GM19351 (cell line): ENCODE measurements around the gene GRIK4.

Experiments
- ATAC-seq: cut with Tn5 transposase; IDR thresholded peaks from one replicate; pipeline ENCODE4 v1.9.1; 2021; ENCODE audit warnings: mild to moderate bottlenecking, moderate library complexity; ENCODE audit not compliant: unreplicated experiment

GRIK4 gene

DNA sequence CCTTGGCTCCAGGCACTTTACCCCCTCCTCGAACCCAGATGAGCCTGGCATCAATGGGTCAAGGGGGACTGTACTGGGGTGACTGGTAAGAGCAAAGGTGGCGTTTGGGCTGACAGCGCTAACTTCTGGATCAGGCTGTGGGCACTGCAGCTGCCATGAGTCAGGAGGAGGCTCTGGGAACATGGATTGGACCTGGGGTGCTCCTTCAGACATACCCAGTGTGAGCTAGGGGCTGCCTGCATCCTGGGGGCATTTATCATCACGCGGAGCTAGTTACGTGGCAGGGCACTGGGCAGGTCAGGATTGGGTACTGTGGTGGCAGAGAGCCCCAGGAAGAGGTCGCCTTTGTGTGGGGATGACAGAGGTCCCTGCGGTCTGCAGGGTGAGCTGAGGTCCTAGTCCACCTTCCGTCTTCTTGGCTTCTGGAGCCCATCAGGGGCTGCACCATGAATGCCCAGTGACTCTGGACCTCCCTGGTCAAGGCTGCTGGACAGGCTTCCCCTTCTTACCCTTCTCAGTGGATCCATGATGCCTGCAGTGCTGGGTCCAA, 13.1 kb downstream of the GRIK4 start:
- ATAC-seq: no peak

DNA sequence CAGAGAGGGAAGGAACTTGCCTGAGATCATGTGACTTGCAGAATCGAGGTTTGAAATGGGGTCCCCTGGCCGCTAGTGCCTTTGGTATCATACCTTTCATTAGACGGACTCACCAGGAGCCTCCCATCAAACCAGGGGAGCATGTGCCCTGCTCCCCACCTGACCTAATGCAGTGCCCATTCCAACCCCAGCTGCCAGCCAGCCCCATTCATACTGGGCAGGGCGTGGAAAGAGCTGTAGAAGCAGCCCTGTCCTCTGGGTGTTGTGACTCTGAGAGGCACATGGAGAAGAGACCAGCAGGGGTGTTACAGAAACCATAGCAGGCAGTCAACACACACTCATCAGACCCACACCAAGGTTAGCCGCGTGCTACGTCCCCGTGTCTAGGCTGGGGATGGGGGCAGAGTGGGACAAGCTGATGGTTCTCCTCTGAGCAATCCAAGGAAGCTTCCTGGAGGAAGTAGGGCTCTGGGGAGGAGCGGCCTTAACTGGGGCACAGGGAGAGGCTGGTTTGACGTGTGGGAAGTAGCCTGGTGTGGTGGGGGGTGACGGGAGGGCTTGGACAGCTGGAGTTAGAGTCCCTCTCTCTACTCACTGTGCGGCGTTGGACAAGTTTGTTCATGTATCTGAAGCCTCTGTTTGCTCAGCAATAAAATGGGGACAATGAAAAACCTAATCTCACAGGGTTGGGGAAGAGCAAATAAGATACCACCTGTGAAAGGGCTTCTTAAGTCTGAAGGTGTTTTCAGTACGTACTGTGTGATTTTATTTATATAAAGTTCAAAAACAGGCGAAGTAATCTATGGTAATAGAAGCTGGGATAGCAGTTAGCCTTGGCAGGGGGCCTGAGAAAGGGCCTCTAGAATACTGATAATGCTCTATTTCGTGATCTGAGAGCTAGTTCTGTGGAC, 14.0 kb downstream of the GRIK4 start:
- no peak for ATAC-seq

DNA sequence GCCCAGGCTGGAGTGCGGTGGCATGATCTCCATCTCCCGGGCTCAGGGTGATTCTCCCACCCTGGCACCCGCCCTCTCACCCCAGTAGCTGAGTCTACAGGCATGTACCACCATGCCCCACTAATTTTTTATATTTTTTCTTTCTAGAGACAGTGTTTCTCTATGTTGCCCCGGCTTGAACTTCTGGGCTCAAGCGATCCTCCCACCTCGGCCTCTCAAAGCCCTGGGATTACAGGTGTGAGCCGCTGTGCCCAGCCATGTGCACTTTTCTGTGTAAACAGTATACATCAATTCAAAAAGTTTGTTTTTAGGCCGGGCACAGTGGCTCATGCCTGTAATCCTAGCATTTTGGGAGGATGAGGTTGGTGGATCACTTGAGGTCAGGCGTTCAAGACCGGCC, 14.7 kb downstream of the GRIK4 start:
- ATAC-seq: no peak

DNA sequence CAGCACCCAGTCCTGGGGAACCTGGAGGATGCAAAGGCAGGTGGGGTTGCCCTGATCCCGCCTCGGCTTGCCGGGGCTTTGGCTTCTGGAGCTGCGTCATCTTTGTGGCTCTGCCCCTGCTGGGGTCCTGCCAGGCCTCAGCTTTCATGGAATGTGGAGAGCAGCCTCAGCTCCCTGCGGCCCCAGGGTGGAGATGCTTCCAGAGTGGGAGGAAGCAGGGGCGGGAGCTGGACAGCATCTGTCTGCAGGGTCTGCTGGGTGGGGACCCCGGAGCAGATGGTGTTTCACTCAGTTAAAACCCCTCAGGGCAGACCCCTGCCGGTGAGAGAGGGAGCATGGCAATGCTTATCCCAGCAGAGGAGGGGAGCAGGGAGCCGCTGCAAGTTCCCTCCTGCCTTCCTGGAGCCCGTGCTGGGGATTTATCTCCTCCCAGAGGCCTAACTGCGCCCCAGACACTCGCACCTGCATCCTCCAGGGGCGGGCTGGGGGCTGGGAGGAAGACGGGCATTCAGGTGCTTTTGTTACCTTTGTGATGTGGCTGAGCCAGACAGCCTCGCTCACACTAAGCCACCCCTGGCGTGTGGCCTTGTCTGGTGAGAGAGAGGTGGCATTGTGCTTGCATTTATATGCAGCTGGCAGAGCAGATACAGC, 15.7 kb downstream of the GRIK4 start:
- ATAC-seq: no peak

DNA sequence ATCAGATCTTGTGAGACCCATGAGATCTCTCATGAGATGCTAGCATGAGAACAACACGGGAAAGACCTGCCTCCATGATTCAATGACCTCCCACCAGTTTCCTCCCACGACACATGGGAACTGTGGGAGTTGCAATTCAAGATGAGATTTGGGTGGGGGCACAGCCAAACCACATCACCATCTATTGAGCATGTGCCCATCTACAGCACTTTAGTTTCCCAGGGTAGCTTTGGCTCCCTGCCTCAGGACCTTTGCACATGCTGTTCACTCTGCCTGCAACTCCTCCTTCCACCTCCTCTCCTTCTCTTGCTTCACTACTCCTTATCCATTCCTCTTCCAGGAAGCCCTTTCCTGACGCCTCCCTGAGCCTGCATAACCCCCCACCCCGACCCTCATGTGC, 17.2 kb downstream of the GRIK4 start:
- no peak for ATAC-seq

DNA sequence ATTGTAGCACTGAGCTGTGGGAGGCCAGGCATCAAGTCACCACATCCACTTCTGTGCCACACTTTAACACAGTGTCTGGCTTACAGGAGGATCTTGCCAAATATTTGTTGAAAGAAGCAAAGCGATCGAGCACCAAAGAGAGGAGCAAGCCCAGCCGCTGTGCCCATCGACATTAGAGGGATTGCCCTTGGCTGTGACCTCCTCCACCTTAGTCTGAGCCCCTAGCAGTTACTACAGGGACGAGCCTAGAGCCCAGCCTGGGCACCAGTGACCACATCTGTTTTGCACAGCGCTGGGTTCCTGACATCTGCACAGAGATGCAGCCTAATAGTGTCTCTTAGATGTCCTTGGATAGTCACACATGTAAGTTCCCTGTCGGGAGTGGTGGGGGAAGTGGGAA, 17.7 kb downstream of the GRIK4 start:
- no peak for ATAC-seq

DNA sequence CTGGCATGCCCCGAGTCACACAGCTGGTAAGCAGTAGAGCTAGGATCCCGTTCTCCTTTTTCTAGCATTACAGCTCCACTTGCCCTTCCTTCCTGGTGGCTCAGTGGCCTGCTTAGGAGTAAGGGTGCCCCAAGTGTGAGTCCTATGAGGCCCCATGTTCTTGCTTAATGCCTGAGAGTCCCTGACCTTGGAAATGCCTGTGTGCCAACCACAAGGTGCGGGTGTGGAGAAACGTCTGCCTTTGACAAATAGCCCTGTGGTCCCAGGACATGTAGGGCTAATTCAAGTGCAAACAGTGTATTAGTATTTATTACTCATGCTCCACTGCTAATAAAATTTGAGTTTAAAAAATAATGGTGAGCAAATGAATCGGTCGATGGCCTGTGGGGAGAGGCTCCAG, 18.4 kb downstream of the GRIK4 start:
- ATAC-seq: no peak

DNA sequence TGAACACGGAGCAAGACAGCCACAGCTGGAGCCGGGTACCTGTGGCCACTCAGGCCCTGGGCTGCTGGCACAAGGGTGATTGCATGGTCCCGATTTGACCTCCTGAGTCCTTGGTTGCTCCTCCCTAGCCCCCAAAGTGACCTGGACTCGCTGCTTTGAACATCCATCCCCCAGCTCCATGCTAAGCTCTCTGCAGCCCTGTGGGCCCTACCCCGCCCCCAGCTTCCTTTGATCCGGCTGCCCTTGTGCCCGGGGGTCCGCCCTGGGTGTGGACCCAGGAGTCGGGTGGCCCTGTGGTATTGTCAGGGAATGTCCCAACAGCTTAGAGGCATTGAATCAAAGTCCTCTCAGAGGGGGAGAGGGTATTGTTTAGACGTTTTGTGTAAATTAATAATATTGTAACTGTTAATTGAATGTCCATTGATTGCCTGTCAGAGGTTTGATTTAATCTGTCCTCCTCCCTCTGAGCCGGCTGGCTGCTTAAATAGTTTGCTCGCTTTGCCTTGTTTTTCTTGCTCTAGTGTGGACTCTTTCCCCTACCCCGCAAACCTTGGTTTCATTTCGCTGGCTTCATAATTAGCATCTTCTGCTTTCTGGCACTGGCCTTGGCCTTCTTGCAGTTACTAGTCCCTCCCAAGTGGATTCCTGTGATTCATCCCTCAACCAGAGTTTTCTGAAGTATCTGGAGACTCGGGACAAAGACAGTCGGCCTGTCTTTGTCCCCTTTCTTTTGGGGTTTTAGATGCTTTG, 20.7 kb downstream of the GRIK4 start:
- ATAC-seq: no peak

DNA sequence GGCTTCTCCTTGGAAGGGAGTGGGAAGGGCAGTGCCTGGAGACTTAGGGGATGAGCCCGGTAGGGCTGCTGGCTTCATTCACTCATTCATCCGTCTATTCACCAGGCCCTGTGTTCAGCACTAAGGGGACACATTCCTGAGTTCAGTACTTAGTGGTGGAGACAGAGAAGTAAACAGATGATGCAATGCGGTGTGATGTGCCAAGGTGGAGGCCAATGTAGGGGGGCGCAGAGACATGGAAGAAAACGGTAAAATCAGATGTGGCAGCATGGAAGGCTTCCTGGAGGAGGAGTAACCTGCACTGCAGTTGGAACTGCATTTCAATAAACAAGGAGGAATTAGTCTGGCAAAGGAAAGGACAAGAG, 21.3 kb downstream of the GRIK4 start:
- ATAC-seq: no peak

DNA sequence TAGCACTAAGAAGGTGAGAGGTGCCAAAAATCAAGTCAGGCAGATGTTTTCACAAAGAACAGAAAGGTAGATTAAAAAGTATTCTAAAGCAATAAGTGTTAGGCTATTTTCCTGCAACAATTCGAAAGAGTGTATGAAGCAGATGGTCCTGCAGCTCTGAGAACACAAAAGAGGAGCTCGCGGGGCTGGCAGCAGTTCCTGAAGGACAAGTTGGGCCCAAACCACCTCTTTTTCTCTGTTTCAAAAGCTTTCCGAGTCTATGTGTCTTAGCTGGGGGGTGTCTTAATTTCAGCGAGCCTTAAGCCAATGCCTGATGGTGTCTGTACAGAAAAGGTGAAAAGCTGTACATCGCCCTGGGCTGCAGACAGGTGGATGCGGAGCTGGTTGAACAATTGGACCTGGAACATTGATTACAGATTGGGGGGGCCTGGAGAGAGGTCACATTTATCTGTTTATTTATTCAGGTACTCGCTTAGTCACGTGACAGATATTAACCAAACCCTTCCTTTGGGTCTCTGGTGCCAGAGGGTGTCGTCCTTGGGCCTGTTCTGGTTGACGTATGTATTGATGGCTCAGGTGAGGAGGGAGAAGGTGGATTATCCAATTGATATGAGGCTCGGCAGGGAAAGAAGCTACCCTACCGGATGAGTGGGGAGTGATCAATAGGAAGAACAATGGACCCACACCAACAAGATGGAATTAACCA, 24.7 kb downstream of the GRIK4 start:
- no peak for ATAC-seq

DNA sequence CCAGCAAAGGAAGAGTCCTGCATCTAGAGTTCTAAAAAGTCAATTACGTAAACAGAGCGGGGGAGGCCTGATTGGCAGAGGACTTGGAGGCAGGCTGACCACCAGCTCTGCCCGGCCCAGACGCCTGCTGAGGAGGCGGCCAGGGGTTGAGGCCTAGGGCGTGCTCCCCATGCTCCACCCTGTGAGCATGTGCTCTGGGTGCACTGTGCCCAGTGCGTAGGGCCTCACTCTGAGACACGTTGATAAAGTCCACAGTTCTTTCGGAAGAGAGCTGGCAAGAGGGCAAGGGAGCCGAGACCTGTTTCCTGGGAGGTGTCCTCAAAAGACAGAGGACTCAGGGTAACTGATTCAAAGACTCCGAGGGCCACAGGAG, 25.2 kb downstream of the GRIK4 start:
- no peak for ATAC-seq

DNA sequence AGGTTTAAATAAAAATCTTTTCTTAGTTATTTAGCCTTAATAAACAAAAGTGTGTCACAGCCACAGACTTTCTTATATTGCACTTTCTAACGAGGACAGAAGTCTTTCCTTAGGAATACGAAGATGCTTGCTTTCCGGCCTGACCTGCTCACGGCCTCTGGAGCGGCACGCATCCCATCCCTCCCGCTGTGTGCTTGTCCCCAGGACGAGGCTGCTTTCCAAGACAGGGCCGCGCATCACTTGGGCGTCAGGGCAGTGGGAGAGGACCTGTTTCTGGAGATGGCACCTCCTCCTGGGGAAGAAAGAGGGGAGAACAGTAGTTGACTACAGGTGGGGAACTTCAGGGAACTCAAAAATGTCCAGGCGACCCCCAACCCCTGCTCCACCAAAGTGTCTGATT, 26.4 kb downstream of the GRIK4 start:
- ATAC-seq: no peak

DNA sequence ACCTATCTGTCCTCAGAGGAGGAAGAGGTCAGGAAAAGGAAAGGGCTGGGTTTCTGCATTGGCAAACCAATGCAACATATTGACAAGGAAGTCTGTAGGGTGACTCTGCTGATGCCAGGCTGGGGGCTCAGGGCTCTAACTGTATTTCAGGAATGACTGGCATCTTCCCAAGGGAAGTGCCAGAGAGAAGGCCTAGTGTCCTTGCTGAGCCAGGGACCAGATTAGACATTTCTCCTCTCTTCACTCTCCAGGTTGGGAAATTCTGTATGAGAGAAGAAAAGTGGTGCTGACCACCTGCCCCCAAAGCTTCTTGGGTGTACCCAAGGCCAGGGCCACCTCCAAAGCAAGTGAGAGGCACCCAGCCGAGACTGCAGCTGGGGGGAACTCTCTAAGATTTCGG, 27.2 kb downstream of the GRIK4 start:
- ATAC-seq: no peak

DNA sequence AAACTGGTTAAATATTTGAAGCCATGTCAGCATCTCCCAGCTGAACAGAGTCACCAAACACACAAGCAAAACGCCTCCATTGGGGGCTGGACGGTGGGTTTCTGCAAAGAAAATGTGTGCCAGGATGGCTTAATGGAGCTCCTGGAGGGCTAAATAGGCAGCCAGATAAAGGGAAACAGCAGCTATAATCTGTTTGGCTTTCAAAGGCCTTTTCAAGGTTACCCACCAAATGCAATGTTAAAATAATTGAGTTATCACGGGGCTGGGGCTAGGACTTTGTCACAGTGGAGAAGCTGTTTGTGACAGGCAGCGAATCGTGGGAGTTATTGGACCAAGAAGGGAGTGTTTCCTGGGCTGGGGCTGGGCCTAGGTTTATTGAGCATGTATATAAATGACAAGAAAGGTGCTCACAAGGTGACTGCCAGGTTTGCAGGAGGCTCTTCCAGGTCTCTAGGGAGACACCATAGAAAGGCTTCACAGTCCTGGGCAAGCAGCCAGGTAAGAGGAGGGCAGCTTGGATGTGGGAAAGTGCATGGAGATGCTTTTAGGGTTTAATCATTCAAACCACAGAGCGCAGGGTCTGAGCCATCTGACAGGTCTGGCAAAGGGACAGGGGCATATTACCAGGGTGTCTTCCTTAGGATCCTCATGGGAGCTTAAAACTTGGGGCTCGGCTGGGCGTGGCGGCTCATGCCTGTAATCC, 28.3 kb downstream of the GRIK4 start:
- ATAC-seq: no peak

DNA sequence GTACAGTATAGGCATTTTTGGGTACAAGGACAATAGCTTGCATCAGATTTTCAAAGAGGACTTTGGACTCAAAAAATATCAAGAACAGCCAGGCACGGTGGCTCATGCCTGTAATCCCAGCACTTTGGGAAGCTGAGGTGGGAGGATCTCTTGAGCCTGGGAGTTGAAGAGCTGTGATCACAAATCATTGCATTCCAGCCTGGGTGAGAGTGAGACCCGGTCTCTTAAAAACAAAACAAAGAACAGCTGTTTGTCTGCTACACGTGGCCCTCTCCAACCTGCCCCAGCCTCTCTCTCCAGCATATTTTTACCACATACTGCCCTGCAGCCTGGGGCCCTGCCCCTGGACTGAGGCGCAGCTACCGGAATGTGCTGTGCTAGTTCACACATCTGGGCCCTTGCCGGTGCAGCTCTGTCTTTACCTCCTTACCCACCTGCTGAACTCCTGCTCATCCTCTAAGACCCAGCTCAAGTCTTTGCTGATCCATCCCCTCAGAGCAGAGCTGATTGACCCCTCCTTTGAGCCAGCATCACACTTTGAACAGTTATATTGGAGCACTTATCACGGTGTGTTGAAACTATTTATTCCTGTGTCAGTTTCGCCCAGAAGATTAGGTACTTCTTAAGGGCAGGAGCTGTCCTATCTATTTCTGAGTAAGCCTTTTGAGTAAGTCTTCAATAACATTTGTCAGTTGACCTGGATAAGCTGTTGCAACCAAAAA, 29.4 kb downstream of the GRIK4 start:
- ATAC-seq: no peak

DNA sequence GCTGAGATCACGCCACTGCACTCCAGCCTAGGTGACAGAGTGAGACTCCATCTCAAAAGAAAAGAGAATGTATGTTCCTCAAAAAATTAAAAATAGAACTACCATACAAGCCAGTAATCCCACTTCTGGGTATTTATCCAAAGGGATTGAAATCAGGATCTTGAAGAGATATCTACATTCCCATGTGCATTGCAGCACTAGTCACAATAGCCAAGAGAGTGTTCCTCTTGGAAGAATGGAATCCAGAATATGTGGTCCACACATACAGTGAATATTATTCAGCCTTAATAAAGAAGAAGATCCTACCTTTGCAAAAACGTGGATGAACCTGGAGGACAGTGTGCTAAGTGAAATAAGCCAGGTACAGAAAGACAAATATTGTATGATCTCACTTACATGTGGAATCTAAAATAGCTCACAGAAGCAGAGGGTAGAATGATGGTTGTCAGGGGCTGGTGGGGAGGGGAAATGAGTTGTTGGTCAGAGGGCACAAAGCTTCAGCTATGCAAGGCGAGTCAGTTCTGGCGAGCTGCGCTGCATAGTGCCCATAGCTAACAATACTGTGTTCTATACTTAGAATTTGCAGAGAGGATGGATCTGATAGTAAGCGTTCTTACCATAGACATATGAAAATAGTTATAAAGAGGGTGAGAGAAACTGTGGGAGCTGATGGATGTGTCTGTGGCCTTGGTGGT, 32.1 kb downstream of the GRIK4 start:
- no peak for ATAC-seq

DNA sequence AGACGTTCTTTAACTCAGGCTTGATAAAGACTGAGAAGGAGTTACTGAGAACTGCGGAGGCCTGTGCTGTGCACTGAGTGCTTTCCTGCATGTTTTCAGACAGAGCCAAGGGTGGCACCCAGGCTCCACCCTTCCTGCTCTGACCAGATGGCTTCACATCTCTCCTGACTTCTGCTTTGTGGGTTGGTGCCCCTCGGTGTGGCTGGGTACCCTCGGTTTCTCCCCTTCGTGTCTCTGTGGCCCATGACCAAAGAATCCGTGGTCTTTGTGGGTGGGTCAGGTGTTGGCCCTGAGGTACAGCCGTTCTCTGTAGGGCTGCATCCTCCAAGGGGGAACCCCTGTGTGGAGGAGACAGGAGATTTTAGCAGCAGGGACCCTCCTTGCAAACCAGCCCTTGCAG, 34.3 kb downstream of the GRIK4 start:
- no peak for ATAC-seq

DNA sequence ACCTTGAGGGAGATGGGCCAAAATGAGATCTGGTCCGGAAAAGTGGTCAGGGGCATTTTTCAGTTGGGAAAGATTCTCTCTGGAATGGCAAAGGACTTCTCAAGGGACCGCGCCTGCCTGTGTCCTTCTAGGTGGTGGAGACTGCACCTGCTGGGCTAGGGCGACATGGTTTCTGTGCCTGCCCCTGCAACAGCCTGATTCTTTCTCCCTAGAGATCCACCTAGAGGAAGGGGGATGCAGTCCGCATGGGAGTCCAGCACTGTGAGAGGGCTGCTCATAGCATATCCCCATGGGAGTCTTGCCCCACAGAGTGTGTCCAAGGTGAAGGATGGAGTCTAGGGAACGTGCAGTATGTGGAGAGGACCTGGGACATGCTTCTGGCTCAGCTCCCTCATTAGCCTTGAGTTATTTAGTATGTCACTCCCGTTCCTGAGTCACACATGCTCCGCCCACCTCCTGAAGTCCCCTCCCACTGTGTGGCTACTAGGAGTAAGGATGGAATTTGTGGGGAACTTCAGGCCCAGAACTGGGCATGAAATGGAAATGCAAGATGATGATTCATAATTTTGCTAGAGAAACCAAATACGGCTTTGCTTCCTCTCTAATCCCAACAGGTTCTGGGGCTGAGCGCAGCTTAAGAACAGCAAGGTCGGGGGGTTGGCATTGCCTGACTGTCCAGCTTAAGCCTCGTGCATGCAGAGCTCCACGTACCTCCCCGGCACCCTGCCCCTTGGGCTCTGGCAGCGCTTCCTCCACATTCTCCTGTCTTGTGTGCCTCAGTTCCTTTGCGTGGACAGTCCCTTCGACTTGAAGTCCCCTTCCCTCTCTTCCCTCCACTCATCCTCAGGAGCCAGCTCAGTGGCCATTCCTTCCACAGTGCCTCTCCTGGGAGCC, 35.0 kb downstream of the GRIK4 start:
- ATAC-seq: no peak
